HG02798 (cell line): Measurements from ENCODE around the gene CNNM2.

Experiments
- ATAC-seq: cut with Tn5 transposase; IDR thresholded peaks from one replicate; pipeline ENCODE4 v1.9.1; 2021; ENCODE audit warnings: mild to moderate bottlenecking; ENCODE audit not compliant: unreplicated experiment, poor library complexity

CNNM2 gene

GRCh38 chr10:103067484-103067883 is 149.4 kb downstream of the CNNM2 start:
- no peak for ATAC-seq

GRCh38 chr10:103067956-103068355 is 149.9 kb downstream of the CNNM2 start:
- no peak for ATAC-seq

- peak; percentile 70 for ATAC-seq
Observed at GRCh38 chr10:103069453-103070331, 151.6 kb downstream of the CNNM2 start.

- no peak for ATAC-seq
Observed at GRCh38 chr10:103072276-103072675, 154.2 kb downstream of the CNNM2 start.

GRCh38 chr10:103072891-103073290 is 154.8 kb downstream of the CNNM2 start:
- no peak for ATAC-seq

GRCh38 chr10:103077020-103077419 is 158.9 kb downstream of the CNNM2 start:
- ATAC-seq, result no peak

- no peak for ATAC-seq
Observed at GRCh38 chr10:103077491-103078308, 159.6 kb downstream of the CNNM2 start.

GRCh38 chr10:103078309-103078615 is 160.2 kb downstream of the CNNM2 start:
- no peak for ATAC-seq

GRCh38 chr10:103078676-103079075 is 160.6 kb downstream of the CNNM2 start:
- ATAC-seq, result no peak

- no peak for ATAC-seq
Observed at GRCh38 chr10:103079100-103079499, 161.0 kb downstream of the CNNM2 start.

- no peak for ATAC-seq
Observed at GRCh38 chr10:103079946-103080345, 161.9 kb downstream of the CNNM2 start.

GRCh38 chr10:103080891-103081581 is 162.9 kb downstream of the CNNM2 start:
- no peak for ATAC-seq

- no peak for ATAC-seq
Observed at GRCh38 chr10:103082683-103083082, 164.6 kb downstream of the CNNM2 start.

- no peak for ATAC-seq
Observed at GRCh38 chr10:103083266-103083976, 165.3 kb downstream of the CNNM2 start.

- no peak for ATAC-seq
Observed at GRCh38 chr10:103083977-103084320, 165.9 kb downstream of the CNNM2 start.

GRCh38 chr10:103086261-103086660 is 168.2 kb downstream of the CNNM2 start:
- no peak for ATAC-seq

- ATAC-seq, result no peak
Observed at GRCh38 chr10:103086799-103087198, 168.7 kb downstream of the CNNM2 start.

GRCh38 chr10:103089493-103089892 is 171.4 kb downstream of the CNNM2 start:
- ATAC-seq, result no peak

- ATAC-seq, result no peak
Observed at GRCh38 chr10:103090911-103091310, 172.8 kb downstream of the CNNM2 start.

- no peak for ATAC-seq
Observed at GRCh38 chr10:103095005-103095404, 176.9 kb downstream of the CNNM2 start.
